HepG2 (cell line): ENCODE data around the gene TNNT3. TPM values are rescaled to one million over a fixed set of nuclear protein-coding genes. Genes with fewer than 3 reads are reported as not detected.

Experiments
- DNMT1 ChIP-seq: sonication (generic); formaldehyde crosslinking; IDR thresholded peaks from 2 replicates; pipeline ENCODE4 v1.5.1; 2020; ENCODE audit warnings: mild to moderate bottlenecking, missing genetic modification reagents
- JUND ChIP-seq: sonication (generic); formaldehyde crosslinking; IDR thresholded peaks from 2 replicates; pipeline ENCODE4 v1.8.0; 2022; ENCODE audit warnings: mild to moderate bottlenecking, missing genetic modification reagents
- PPARG ChIP-seq: conservative IDR thresholded peaks from 2 replicates; pipeline ENCODE4 v1.6.1; 2016; ENCODE audit warnings: missing biosample characterization, missing genetic modification reagents
- SMC3 ChIP-seq: IDR thresholded peaks from 2 replicates; pipeline ENCODE4 v1.6.1; 2011; ENCODE audit warnings: low read length, improper control_type of control experiment
- ZFY ChIP-seq: sonication (generic); formaldehyde crosslinking; IDR thresholded peaks from 2 replicates; pipeline ENCODE4 v1.4.0; 2020; ENCODE audit warnings: missing genetic modification reagents
- ZNF746 ChIP-seq: sonication (generic); formaldehyde crosslinking; IDR thresholded peaks from 2 replicates; pipeline ENCODE4 v1.8.0; 2022; ENCODE audit warnings: mild to moderate bottlenecking, missing genetic modification reagents
- polyA plus RNA-seq, 8 experiments: library from polyadenylated mRNA; depleted of rRNA in 3 of 8; stranded (reverse) in 7 of 8; unstranded in 1 of 8; fragments of >200 nt; fragmentation: Illumina TruSeq in 4 of 8; extraction: Trizol in 4 of 8; gene quantifications; 2 replicates each; pipeline versions ENCODE4 v1.2.1 to v1.2.3, GENCODE V29; 2011 to 2016; ENCODE audit warnings: low read depth in 4 of 8, missing spikeins in 1 of 8, mixed read lengths in 1 of 8; ENCODE audit not compliant: insufficient read depth in 1 of 8
- total RNA-seq, 5 experiments: library from RNA; depleted of rRNA; stranded (reverse); fragments of >200 nt; fragmentation: Illumina TruSeq; extraction: Trizol; gene quantifications; 2 replicates each; pipeline ENCODE4 v1.2.3, GENCODE V29; 2016; ENCODE audit warnings: low read depth in 1 of 5
- TF ChIP-seq, protein P1 (sequence below): sonication (generic); formaldehyde crosslinking; IDR thresholded peaks from 2 replicates; pipeline ENCODE4 v1.4.0; 2020; ENCODE audit warnings: missing genetic modification reagents
- TF ChIP-seq, protein P2 (sequence below): sonication (generic); formaldehyde crosslinking; conservative IDR thresholded peaks from 2 replicates; pipeline ENCODE4 v1.4.0; 2020; ENCODE audit warnings: missing genetic modification reagents
- TF ChIP-seq, protein P3 (sequence below): sonication (generic); formaldehyde crosslinking; IDR thresholded peaks from 2 replicates; pipeline ENCODE4 v1.5.0; 2020; ENCODE audit warnings: mild to moderate bottlenecking, missing genetic modification reagents
- TF ChIP-seq, protein P4 (sequence below): sonication (generic); formaldehyde crosslinking; IDR thresholded peaks from 2 replicates; pipeline ENCODE4 v1.9.0; 2022; ENCODE audit warnings: low read depth, missing genetic modification reagents
- TF ChIP-seq, protein P5 (sequence below): sonication (generic); formaldehyde crosslinking; IDR thresholded peaks from 2 replicates; pipeline ENCODE4 v1.4.0; 2020; ENCODE audit warnings: missing genetic modification reagents
- TF ChIP-seq, protein P6 (sequence below): sonication (generic); formaldehyde crosslinking; IDR thresholded peaks from 2 replicates; pipeline ENCODE4 v1.8.1; 2023; ENCODE audit warnings: mild to moderate bottlenecking, missing genetic modification reagents
- TF ChIP-seq, protein P7 (sequence below): IDR thresholded peaks from 2 replicates; pipeline ENCODE4 v1.6.1; 2016; ENCODE audit warnings: mild to moderate bottlenecking

Gene TNNT3
- total and polyA plus RNA-seq, 2 of the 13 experiments (the other 11 are each of a cell fraction or from before 2014, with no cell fraction given): not detected

DNA sequence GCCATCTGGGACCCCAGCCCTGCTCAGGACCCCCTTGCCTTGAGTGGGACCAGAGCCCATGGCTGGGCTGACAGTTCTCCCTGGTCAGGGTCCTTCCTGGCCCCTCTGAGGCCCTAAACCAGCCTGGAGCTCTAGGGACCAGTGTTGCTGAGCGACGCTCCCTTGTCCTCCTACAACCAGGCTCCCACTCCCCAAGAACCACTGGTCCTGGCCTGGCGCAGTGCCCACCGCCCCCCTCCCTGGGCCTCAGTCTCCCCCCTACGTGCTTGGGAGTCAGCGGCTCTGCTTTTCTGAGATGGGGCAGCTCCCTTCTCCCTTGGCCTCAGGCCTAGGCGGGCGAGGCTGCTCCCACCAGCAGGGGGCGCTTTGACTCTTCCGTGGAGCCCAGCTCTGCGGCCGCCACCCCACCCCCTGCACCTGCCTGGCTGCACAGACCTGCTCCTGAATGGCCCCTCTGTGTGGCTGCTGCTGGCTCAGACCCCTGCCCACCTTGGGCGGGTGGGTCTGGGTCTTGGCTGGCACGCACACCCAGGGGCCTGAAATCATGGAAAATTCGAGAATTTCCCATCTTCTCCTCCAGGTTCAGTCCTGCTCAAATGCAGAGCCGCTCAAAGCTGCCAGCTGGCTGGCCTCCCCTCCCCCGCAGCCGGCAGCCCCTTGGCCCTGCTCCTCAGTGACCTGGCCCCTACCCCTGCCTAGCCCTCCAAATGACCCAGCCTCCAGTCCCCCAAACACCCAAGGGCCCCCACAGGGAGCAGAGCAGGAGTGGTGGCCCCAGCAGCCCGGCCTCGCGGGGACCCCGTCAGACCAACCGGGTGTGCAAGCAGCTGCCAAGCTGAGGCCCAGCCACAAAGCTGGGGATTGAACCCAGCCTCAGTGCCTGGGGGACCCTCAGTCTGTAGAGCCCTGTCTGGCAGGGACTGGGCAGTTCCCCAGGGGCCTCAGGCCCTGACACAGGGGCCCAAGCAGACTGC lies 37.0 kb upstream of the TNNT3 start (continued):
- TF ChIP-seq, protein P1, sequence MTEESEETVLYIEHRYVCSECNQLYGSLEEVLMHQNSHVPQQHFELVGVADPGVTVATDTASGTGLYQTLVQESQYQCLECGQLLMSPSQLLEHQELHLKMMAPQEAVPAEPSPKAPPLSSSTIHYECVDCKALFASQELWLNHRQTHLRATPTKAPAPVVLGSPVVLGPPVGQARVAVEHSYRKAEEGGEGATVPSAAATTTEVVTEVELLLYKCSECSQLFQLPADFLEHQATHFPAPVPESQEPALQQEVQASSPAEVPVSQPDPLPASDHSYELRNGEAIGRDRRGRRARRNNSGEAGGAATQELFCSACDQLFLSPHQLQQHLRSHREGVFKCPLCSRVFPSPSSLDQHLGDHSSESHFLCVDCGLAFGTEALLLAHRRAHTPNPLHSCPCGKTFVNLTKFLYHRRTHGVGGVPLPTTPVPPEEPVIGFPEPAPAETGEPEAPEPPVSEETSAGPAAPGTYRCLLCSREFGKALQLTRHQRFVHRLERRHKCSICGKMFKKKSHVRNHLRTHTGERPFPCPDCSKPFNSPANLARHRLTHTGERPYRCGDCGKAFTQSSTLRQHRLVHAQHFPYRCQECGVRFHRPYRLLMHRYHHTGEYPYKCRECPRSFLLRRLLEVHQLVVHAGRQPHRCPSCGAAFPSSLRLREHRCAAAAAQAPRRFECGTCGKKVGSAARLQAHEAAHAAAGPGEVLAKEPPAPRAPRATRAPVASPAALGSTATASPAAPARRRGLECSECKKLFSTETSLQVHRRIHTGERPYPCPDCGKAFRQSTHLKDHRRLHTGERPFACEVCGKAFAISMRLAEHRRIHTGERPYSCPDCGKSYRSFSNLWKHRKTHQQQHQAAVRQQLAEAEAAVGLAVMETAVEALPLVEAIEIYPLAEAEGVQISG (CRISPR knock-in tag): peak; percentile 57
- TF ChIP-seq DNMT1 (CRISPR knock-in tag) (no peak), ZNF746 (no peak), JUND (no peak), ZFY (peak; percentile 35; the same call in 1 of the 2 replicates), PPARG (no peak), SMC3 (peak; percentile 46; the same call in 1 of the 2 replicates)
- TF ChIP-seq, protein P2, sequence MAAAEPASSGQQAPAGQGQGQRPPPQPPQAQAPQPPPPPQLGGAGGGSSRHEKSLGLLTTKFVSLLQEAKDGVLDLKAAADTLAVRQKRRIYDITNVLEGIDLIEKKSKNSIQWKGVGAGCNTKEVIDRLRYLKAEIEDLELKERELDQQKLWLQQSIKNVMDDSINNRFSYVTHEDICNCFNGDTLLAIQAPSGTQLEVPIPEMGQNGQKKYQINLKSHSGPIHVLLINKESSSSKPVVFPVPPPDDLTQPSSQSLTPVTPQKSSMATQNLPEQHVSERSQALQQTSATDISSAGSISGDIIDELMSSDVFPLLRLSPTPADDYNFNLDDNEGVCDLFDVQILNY (CRISPR knock-in tag): no peak
- TF ChIP-seq, protein P3, sequence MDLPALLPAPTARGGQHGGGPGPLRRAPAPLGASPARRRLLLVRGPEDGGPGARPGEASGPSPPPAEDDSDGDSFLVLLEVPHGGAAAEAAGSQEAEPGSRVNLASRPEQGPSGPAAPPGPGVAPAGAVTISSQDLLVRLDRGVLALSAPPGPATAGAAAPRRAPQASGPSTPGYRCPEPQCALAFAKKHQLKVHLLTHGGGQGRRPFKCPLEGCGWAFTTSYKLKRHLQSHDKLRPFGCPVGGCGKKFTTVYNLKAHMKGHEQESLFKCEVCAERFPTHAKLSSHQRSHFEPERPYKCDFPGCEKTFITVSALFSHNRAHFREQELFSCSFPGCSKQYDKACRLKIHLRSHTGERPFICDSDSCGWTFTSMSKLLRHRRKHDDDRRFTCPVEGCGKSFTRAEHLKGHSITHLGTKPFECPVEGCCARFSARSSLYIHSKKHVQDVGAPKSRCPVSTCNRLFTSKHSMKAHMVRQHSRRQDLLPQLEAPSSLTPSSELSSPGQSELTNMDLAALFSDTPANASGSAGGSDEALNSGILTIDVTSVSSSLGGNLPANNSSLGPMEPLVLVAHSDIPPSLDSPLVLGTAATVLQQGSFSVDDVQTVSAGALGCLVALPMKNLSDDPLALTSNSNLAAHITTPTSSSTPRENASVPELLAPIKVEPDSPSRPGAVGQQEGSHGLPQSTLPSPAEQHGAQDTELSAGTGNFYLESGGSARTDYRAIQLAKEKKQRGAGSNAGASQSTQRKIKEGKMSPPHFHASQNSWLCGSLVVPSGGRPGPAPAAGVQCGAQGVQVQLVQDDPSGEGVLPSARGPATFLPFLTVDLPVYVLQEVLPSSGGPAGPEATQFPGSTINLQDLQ: no peak
- TF ChIP-seq, protein P4, sequence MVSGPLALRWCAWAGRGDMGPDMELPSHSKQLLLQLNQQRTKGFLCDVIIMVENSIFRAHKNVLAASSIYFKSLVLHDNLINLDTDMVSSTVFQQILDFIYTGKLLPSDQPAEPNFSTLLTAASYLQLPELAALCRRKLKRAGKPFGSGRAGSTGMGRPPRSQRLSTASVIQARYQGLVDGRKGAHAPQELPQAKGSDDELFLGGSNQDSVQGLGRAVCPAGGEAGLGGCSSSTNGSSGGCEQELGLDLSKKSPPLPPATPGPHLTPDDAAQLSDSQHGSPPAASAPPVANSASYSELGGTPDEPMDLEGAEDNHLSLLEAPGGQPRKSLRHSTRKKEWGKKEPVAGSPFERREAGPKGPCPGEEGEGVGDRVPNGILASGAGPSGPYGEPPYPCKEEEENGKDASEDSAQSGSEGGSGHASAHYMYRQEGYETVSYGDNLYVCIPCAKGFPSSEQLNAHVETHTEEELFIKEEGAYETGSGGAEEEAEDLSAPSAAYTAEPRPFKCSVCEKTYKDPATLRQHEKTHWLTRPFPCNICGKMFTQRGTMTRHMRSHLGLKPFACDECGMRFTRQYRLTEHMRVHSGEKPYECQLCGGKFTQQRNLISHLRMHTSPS (CRISPR knock-in tag): no peak
- TF ChIP-seq, protein P5, sequence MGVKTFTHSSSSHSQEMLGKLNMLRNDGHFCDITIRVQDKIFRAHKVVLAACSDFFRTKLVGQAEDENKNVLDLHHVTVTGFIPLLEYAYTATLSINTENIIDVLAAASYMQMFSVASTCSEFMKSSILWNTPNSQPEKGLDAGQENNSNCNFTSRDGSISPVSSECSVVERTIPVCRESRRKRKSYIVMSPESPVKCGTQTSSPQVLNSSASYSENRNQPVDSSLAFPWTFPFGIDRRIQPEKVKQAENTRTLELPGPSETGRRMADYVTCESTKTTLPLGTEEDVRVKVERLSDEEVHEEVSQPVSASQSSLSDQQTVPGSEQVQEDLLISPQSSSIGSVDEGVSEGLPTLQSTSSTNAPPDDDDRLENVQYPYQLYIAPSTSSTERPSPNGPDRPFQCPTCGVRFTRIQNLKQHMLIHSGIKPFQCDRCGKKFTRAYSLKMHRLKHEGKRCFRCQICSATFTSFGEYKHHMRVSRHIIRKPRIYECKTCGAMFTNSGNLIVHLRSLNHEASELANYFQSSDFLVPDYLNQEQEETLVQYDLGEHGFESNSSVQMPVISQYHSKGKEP (CRISPR knock-in tag): no peak
- TF ChIP-seq, protein P6, sequence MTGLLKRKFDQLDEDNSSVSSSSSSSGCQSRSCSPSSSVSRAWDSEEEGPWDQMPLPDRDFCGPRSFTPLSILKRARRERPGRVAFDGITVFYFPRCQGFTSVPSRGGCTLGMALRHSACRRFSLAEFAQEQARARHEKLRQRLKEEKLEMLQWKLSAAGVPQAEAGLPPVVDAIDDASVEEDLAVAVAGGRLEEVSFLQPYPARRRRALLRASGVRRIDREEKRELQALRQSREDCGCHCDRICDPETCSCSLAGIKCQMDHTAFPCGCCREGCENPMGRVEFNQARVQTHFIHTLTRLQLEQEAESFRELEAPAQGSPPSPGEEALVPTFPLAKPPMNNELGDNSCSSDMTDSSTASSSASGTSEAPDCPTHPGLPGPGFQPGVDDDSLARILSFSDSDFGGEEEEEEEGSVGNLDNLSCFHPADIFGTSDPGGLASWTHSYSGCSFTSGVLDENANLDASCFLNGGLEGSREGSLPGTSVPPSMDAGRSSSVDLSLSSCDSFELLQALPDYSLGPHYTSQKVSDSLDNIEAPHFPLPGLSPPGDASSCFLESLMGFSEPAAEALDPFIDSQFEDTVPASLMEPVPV (CRISPR knock-in tag): no peak
- TF ChIP-seq, protein P7, sequence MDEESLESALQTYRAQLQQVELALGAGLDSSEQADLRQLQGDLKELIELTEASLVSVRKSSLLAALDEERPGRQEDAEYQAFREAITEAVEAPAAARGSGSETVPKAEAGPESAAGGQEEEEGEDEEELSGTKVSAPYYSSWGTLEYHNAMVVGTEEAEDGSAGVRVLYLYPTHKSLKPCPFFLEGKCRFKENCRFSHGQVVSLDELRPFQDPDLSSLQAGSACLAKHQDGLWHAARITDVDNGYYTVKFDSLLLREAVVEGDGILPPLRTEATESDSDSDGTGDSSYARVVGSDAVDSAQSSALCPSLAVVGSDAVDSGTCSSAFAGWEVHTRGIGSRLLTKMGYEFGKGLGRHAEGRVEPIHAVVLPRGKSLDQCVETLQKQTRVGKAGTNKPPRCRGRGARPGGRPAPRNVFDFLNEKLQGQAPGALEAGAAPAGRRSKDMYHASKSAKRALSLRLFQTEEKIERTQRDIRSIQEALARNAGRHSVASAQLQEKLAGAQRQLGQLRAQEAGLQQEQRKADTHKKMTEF: peak; percentile 31; the same call in 1 of the 2 replicates
